Measurements from ENCODE around the gene MARCHF11. TPM values are rescaled to one million over a fixed set of nuclear protein-coding genes. Genes with fewer than 3 reads are reported as not detected.

Gene MARCHF11
- total and polyA plus RNA-seq, 9 donors: 0.24 to 0.27 (median 0.25) TPM; not detected in 5

GRCh38 chr5:16065831-16066230 lies 113.8 kb downstream of the MARCHF11 start:
- no peak overlapping the region for H3K27ac ChIP-seq
- no peak overlapping the region for H3K4me3 ChIP-seq
- H3K36me3 ChIP-seq: no peaks in the 10 kb centered on the region
- intact Hi-C loops (cut with DNase I): no loop called here
- 59 to 69% (median 60%) methylated on average over 4 of the region's 4 CpGs for WGBS, 3 donors
- TF ChIP-seq, protein P1, sequence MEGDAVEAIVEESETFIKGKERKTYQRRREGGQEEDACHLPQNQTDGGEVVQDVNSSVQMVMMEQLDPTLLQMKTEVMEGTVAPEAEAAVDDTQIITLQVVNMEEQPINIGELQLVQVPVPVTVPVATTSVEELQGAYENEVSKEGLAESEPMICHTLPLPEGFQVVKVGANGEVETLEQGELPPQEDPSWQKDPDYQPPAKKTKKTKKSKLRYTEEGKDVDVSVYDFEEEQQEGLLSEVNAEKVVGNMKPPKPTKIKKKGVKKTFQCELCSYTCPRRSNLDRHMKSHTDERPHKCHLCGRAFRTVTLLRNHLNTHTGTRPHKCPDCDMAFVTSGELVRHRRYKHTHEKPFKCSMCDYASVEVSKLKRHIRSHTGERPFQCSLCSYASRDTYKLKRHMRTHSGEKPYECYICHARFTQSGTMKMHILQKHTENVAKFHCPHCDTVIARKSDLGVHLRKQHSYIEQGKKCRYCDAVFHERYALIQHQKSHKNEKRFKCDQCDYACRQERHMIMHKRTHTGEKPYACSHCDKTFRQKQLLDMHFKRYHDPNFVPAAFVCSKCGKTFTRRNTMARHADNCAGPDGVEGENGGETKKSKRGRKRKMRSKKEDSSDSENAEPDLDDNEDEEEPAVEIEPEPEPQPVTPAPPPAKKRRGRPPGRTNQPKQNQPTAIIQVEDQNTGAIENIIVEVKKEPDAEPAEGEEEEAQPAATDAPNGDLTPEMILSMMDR (IDR thresholded peaks at IDR 0.05): no peak
- TF ChIP-seq POLR2A (IDR thresholded peaks at IDR 0.05) (no peak), EP300 (IDR thresholded peaks at IDR 0.05) (no peak)
- H3K4me1 ChIP-seq (ENCODE audit: insufficient read depth): no peaks in the 10 kb centered on the region
- no peaks in the 10 kb centered on the region for H3K27me3 ChIP-seq
- H3K9me3 ChIP-seq: no peaks in the 10 kb centered on the region
- DNase-seq: no peak

DNA sequence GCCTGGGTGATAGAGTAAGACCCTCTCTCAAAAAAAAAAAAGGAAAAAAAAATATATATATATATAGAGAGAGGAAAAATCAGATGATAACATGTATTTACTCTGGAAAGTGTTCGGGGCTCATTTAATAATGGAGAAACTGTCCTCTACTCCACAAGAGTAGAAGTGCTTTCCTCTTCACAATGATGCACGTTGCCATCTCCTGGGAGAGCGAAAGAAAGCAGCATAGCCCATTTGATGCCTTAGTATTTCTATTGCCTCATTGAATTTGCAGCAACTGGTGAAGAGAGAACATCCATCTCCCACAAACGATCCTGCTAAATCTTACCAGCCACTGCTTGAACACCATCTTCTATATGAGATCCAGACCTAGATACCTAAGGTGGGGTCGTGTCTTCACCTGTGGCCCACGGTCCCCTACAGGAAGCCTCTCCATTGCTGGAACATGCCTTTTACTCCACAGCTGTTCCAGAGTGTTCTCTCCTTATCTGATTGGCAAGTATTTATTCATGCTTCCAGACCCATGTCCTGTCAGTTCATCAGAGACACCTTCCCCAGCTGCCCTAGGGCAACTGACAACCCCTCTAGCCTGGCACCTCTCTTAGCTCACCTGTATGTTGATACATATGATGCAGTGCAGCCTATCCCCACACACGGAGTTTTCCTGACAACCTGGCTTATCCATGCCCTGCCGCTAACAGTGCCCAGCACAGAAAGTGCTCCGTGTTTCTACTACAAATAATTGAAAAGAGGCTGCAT lies 115.3 kb downstream of the MARCHF11 start:
- Histone ChIP-seq H3K4me1 (ENCODE audit: insufficient read depth) (no peaks in the 10 kb centered on the region), H3K36me3 (no peaks in the 10 kb centered on the region), H3K27me3 (no peaks in the 10 kb centered on the region), H3K9me3 (no peaks in the 10 kb centered on the region), H3K27ac (no peak overlapping the region), H3K4me3 (no peak overlapping the region)
- TF ChIP-seq EP300 (IDR thresholded peaks at IDR 0.05) (no peak), POLR2A (IDR thresholded peaks at IDR 0.05) (no peak)
- TF ChIP-seq, protein P1 (IDR thresholded peaks at IDR 0.05): no peak
- DNase-seq: no peak
- intact Hi-C loops (cut with DNase I): no loop called here
- 75 to 81% (median 77%) methylated on average over 9 of the region's 9 CpGs for WGBS, 3 donors

DNA sequence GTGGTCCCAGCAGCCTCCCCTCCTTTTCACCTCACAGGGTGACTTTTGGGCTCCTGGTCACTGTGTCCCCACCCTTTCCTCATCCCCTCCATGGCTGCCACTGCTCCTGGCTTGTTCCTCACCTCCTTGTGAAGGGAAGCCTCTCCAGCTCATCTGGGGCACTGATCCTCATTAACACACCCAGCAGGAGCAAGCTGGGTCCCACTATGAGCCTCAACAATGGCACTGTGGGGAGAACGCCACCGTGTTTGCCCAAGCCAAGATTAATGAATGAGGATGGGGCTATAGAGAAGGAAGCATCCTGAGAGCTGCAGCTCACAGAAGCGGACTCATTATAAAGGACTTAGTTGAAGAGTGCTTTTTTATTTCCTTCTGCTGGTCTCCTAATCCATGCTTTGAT lies 118.4 kb downstream of the MARCHF11 start:
- Histone ChIP-seq H3K9me3 (no peaks in the 10 kb centered on the region), H3K4me1 (ENCODE audit: insufficient read depth) (no peaks in the 10 kb centered on the region), H3K4me3 (no peak overlapping the region), H3K27ac (no peak overlapping the region), H3K27me3 (no peaks in the 10 kb centered on the region), H3K36me3 (no peaks in the 10 kb centered on the region)
- DNase-seq: no peak
- intact Hi-C loops (cut with DNase I): no loop called here
- TF ChIP-seq EP300 (IDR thresholded peaks at IDR 0.05) (no peak), POLR2A (IDR thresholded peaks at IDR 0.05) (no peak)
- TF ChIP-seq, protein P1 (IDR thresholded peaks at IDR 0.05): no peak
- 70 to 82% (median 76%) methylated on average over 3 of the region's 3 CpGs for WGBS, 3 donors

DNA sequence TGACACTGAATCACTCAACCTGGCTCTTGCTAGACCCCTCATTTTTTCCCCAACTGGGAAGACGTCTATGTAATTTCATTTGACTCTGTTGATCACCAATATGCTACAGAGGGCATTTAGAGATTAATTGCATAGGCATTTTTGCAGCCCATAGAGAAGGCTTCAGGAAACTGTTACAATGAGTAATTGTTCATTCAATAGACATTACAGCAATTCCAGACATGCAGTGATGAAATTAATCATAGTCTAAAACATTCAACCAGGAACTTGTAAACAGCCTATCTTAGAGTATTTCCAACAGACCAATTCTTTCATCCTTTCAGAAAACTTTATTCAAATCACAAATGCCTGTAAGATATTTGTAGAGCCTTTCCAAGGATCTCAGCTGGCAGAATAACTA lies 122.3 kb downstream of the MARCHF11 start:
- no peak overlapping the region for H3K27ac ChIP-seq
- H3K27me3 ChIP-seq: no peaks in the 10 kb centered on the region
- no peaks in the 10 kb centered on the region for H3K36me3 ChIP-seq
- 38 to 59% (median 44%) methylated on average over 1 of the region's 1 CpG for WGBS, 3 donors
- no peaks in the 10 kb centered on the region for H3K9me3 ChIP-seq
- intact Hi-C loops (cut with DNase I): no loop called here
- TF ChIP-seq, protein P1 (IDR thresholded peaks at IDR 0.05): no peak
- TF ChIP-seq POLR2A (IDR thresholded peaks at IDR 0.05) (no peak), EP300 (IDR thresholded peaks at IDR 0.05) (no peak)
- DNase-seq: no peak
- H3K4me1 ChIP-seq (ENCODE audit: insufficient read depth): no peaks in the 10 kb centered on the region
- H3K4me3 ChIP-seq: no peak overlapping the region

All from ovary (tissue), 9 donors.